GM19324 (cell line): Measurements from ENCODE around the gene DPF3.

Experiments used
- ATAC-seq: cut with Tn5 transposase; IDR thresholded peaks from one replicate; pipeline ENCODE4 v1.9.1; 2021; ENCODE audit warnings: mild to moderate bottlenecking, moderate library complexity; ENCODE audit not compliant: unreplicated experiment, low FRiP score

Gene DPF3

GRCh38 chr14:72904840-72905561 lies 11.1 kb upstream of the DPF3 start:
- ATAC-seq: no peak

GRCh38 chr14:72904218-72904617 lies 10.3 kb upstream of the DPF3 start:
- ATAC-seq: no peak

GRCh38 chr14:72903716-72904115 lies 9.8 kb upstream of the DPF3 start:
- ATAC-seq: no peak

- ATAC-seq: no peak
These were observed 9.1 kb upstream of the DPF3 start for GRCh38 chr14:72902801-72903530.

- ATAC-seq: no peak
These were observed 7.5 kb upstream of the DPF3 start for GRCh38 chr14:72901361-72901760.

- ATAC-seq: no peak
These were observed 4.5 kb upstream of the DPF3 start for GRCh38 chr14:72898448-72898847.

- no peak for ATAC-seq
These were observed 900 bp upstream of the DPF3 start for GRCh38 chr14:72894623-72895378.

GRCh38 chr14:72894323-72894622 lies 372 bp upstream of the DPF3 start:
- no peak for ATAC-seq

- ATAC-seq: peak; percentile 15
These were observed 844 bp downstream of the DPF3 start for GRCh38 chr14:72892879-72893635.

- no peak for ATAC-seq
These were observed 1.6 kb downstream of the DPF3 start for GRCh38 chr14:72892103-72892878.

GRCh38 chr14:72891666-72892102 lies 2.2 kb downstream of the DPF3 start:
- no peak for ATAC-seq

- no peak for ATAC-seq
These were observed 4.5 kb downstream of the DPF3 start for GRCh38 chr14:72889366-72889765.

- ATAC-seq: no peak
These were observed 5.2 kb downstream of the DPF3 start for GRCh38 chr14:72888636-72889201.

- no peak for ATAC-seq
These were observed 5.7 kb downstream of the DPF3 start for GRCh38 chr14:72888192-72888591.

GRCh38 chr14:72887514-72887913 lies 6.4 kb downstream of the DPF3 start:
- ATAC-seq: no peak

GRCh38 chr14:72884386-72884785 lies 9.5 kb downstream of the DPF3 start:
- no peak for ATAC-seq

GRCh38 chr14:72883961-72884360 lies 9.9 kb downstream of the DPF3 start:
- no peak for ATAC-seq

GRCh38 chr14:72883109-72883508 lies 10.8 kb downstream of the DPF3 start:
- no peak for ATAC-seq

GRCh38 chr14:72882463-72882862 lies 11.4 kb downstream of the DPF3 start:
- no peak for ATAC-seq

GRCh38 chr14:72882047-72882446 lies 11.9 kb downstream of the DPF3 start:
- no peak for ATAC-seq
